SJCRH30 (cell line): ENCODE measurements around the gene ZBTB21. TPM values are rescaled to one million over a fixed set of nuclear protein-coding genes. Genes with fewer than 3 reads are reported as not detected.
"Not testable (repeated sequence)": the region's sequence is repeated elsewhere in the genome, so short reads cannot be mapped to it uniquely, and the experiment has no call there.

ENCODE experiments used
- DNase-seq, 2 experiments: peaks; one replicate each; pipeline ENCODE4 v3.0.0-alpha.2; 2015 to 2020
- H3K27ac ChIP-seq: fragments of 250-450 bp; sonication (Bioruptor Pico); 2 replicates; pipeline ENCODE4 v1.5.1; 2020; ENCODE audit warnings: mild to moderate bottlenecking, moderate library complexity
- H3K27me3 ChIP-seq: fragments of 250-450 bp; sonication (Bioruptor Pico); 2 replicates; pipeline ENCODE4 v1.5.1; 2020; ENCODE audit warnings: mild to moderate bottlenecking, moderate library complexity
- H3K36me3 ChIP-seq: fragments of 250-450 bp; sonication (Bioruptor Pico); 2 replicates; pipeline ENCODE4 v1.5.1; 2020; ENCODE audit warnings: mild to moderate bottlenecking, moderate library complexity
- H3K4me1 ChIP-seq: fragments of 250-450 bp; sonication (Bioruptor Pico); 2 replicates; pipeline ENCODE4 v1.5.1; 2020; ENCODE audit warnings: mild to moderate bottlenecking, moderate library complexity
- H3K4me3 ChIP-seq: fragments of 250-450 bp; sonication (Bioruptor Pico); 2 replicates; pipeline ENCODE4 v1.5.1; 2020; ENCODE audit warnings: mild to moderate bottlenecking, moderate library complexity
- H3K9me3 ChIP-seq: fragments of 250-450 bp; sonication (Bioruptor Pico); replicated peaks from 2 replicates; pipeline ENCODE4 v1.5.1; 2020; ENCODE audit warnings: mild to moderate bottlenecking, moderate library complexity
- total RNA-seq: library from RNA; depleted of rRNA; stranded (reverse); fragments of >200 nt; shearing (Covaris generic); gene quantifications from 2 replicates; pipeline ENCODE4 v1.2.3, GENCODE V29; 2014

Gene ZBTB21
- total RNA-seq, 1 experiment from 2014 or later: 25.7 TPM

- peaks cover 22% of the 10 kb centered on the region for H3K4me1 ChIP-seq
- peak within 1 kb of the TSS; percentile 94 for H3K4me3 ChIP-seq
- no peaks in the 10 kb centered on the region for H3K27me3 ChIP-seq
- 0 out of 2 replicates have a peak, but pooled peaks cover 3% of the 10 kb centered on the region for H3K9me3 ChIP-seq
- H3K36me3 ChIP-seq: no peaks in the 10 kb centered on the region
- DNase-seq: peak; percentile 77 to 82
- H3K27ac ChIP-seq: peak within 1 kb of the TSS; percentile 49
Measured at GRCh38 chr21:41953831-41954653, 56.1 kb downstream of the ZBTB21 start, which contains the start of gene C2CD2. Gene C2CD2 (minus strand): TSS chr21:41954018. CDS start chr21:41953648, 370 bp downstream.

GRCh38 chr21:41953249-41953830, 56.8 kb downstream of the ZBTB21 start:
- Histone ChIP-seq H3K9me3 (0 out of 2 replicates have a peak, but pooled peaks cover 3% of the 10 kb centered on the region), H3K36me3 (no peaks in the 10 kb centered on the region), H3K4me3 (peak overlapping the region; percentile 94), H3K4me1 (peaks cover 18% of the 10 kb centered on the region), H3K27me3 (no peaks in the 10 kb centered on the region), H3K27ac (peak overlapping the region; percentile 33; the same call in 1 of the 2 replicates)
- peak; percentile 21 to 25 for DNase-seq

GRCh38 chr21:41952568-41953248, 57.5 kb downstream of the ZBTB21 start:
- Histone ChIP-seq H3K4me1 (peaks cover 12% of the 10 kb centered on the region), H3K4me3 (peak overlapping the region; percentile 94), H3K9me3 (0 out of 2 replicates have a peak, but pooled peaks cover 3% of the 10 kb centered on the region), H3K27ac (no peak overlapping the region; the same call in 1 of the 2 replicates), H3K27me3 (no peaks in the 10 kb centered on the region), H3K36me3 (no peaks in the 10 kb centered on the region)
- DNase-seq: peak; percentile 35 to 48

GRCh38 chr21:41951876-41952567, 58.1 kb downstream of the ZBTB21 start:
- peak overlapping the region; percentile 94; the same call in 1 of the 2 replicates for H3K4me3 ChIP-seq
- H3K27ac ChIP-seq: no peak overlapping the region
- H3K36me3 ChIP-seq: no peaks in the 10 kb centered on the region
- peaks cover 5% of the 10 kb centered on the region for H3K4me1 ChIP-seq
- DNase-seq: no peak
- H3K9me3 ChIP-seq: 0 out of 2 replicates have a peak, but pooled peaks cover 3% of the 10 kb centered on the region
- H3K27me3 ChIP-seq: no peaks in the 10 kb centered on the region

GRCh38 chr21:41950941-41951351, 59.2 kb downstream of the ZBTB21 start:
- H3K36me3 ChIP-seq: no peaks in the 10 kb centered on the region
- DNase-seq: no peak
- no peaks in the 10 kb centered on the region for H3K27me3 ChIP-seq
- H3K4me3 ChIP-seq: no peak overlapping the region
- H3K9me3 ChIP-seq: 0 out of 2 replicates have a peak, but pooled peaks cover 3% of the 10 kb centered on the region
- peaks cover 3% of the 10 kb centered on the region for H3K4me1 ChIP-seq
- H3K27ac ChIP-seq: no peak overlapping the region

- H3K4me3 ChIP-seq, DNase-seq, H3K9me3 ChIP-seq, H3K4me1 ChIP-seq, H3K36me3 ChIP-seq, H3K27me3 ChIP-seq, H3K27ac ChIP-seq: not testable (repeated sequence)
Measured at GRCh38 chr21:41949631-41950030, 60.5 kb downstream of the ZBTB21 start.

GRCh38 chr21:41948901-41949300, 61.3 kb downstream of the ZBTB21 start:
- Histone ChIP-seq H3K4me1 (peaks cover 3% of the 10 kb centered on the region; the same call in 1 of the 2 replicates), H3K9me3 (0 out of 2 replicates have a peak, but pooled peaks cover 3% of the 10 kb centered on the region), H3K27ac (no peak overlapping the region), H3K4me3 (no peak overlapping the region), H3K36me3 (no peaks in the 10 kb centered on the region), H3K27me3 (no peaks in the 10 kb centered on the region)
- no peak for DNase-seq

GRCh38 chr21:41948078-41948895, 61.9 kb downstream of the ZBTB21 start:
- peaks cover 3% of the 10 kb centered on the region; the same call in 1 of the 2 replicates for H3K4me1 ChIP-seq
- H3K27me3 ChIP-seq: no peaks in the 10 kb centered on the region
- DNase-seq: no peak
- H3K27ac ChIP-seq: no peak overlapping the region
- no peaks in the 10 kb centered on the region for H3K36me3 ChIP-seq
- H3K9me3 ChIP-seq: 0 out of 2 replicates have a peak, but pooled peaks cover 3% of the 10 kb centered on the region
- H3K4me3 ChIP-seq: no peak overlapping the region

GRCh38 chr21:41945982-41946381, 64.2 kb downstream of the ZBTB21 start:
- H3K36me3 ChIP-seq: no peaks in the 10 kb centered on the region
- H3K27me3 ChIP-seq: no peaks in the 10 kb centered on the region
- H3K4me1 ChIP-seq: no peaks in the 10 kb centered on the region
- no peak for DNase-seq
- H3K4me3 ChIP-seq: no peak overlapping the region
- 0 out of 2 replicates have a peak, but pooled peaks cover 3% of the 10 kb centered on the region for H3K9me3 ChIP-seq
- H3K27ac ChIP-seq: no peak overlapping the region

- DNase-seq: no peak
- Histone ChIP-seq H3K36me3 (no peaks in the 10 kb centered on the region), H3K4me3 (no peak overlapping the region), H3K4me1 (no peaks in the 10 kb centered on the region), H3K9me3 (no peaks in the 10 kb centered on the region), H3K27ac (no peak overlapping the region), H3K27me3 (no peaks in the 10 kb centered on the region)
Measured at GRCh38 chr21:41943851-41944250, 66.3 kb downstream of the ZBTB21 start.

GRCh38 chr21:41942457-41942856, 67.7 kb downstream of the ZBTB21 start:
- DNase-seq: no peak
- no peak overlapping the region for H3K27ac ChIP-seq
- H3K27me3 ChIP-seq: no peaks in the 10 kb centered on the region
- no peaks in the 10 kb centered on the region for H3K36me3 ChIP-seq
- no peaks in the 10 kb centered on the region for H3K9me3 ChIP-seq
- H3K4me3 ChIP-seq: no peak overlapping the region
- no peaks in the 10 kb centered on the region for H3K4me1 ChIP-seq

- Histone ChIP-seq H3K4me3 (no peak overlapping the region), H3K27ac (no peak overlapping the region), H3K36me3 (no peaks in the 10 kb centered on the region), H3K4me1 (no peaks in the 10 kb centered on the region), H3K9me3 (no peaks in the 10 kb centered on the region), H3K27me3 (no peaks in the 10 kb centered on the region)
- no peak for DNase-seq
Measured at GRCh38 chr21:41941941-41942340, 68.2 kb downstream of the ZBTB21 start.

- Histone ChIP-seq H3K36me3 (no peaks in the 10 kb centered on the region), H3K9me3 (no peaks in the 10 kb centered on the region), H3K27ac (no peak overlapping the region), H3K27me3 (no peaks in the 10 kb centered on the region), H3K4me3 (no peak overlapping the region), H3K4me1 (no peaks in the 10 kb centered on the region)
- DNase-seq: no peak
Measured at GRCh38 chr21:41940431-41940830, 69.7 kb downstream of the ZBTB21 start.
